HepG2 (cell line): ENCODE data around the gene HSDL2. TPM values are rescaled to one million over a fixed set of nuclear protein-coding genes. Genes with fewer than 3 reads are reported as not detected.

Experiments used
- DMAP1 ChIP-seq: IDR thresholded peaks from 2 replicates; pipeline ENCODE4 v1.6.1; 2016
- NFATC3 ChIP-seq: sonication (generic); formaldehyde crosslinking; IDR thresholded peaks from 2 replicates; pipeline ENCODE4 v1.5.1; 2020; ENCODE audit warnings: mild to moderate bottlenecking, missing genetic modification reagents
- ONECUT2 ChIP-seq: sonication (generic); formaldehyde crosslinking; IDR thresholded peaks from 2 replicates; pipeline ENCODE4 v1.4.0; 2020; ENCODE audit warnings: missing genetic modification reagents
- RAD21 ChIP-seq: fragments of 450-650 bp; formaldehyde crosslinking; IDR thresholded peaks from 2 replicates; pipeline ENCODE4 v1.5.0; 2020; ENCODE audit warnings: mild to moderate bottlenecking
- SP4 ChIP-seq: sonication (generic); formaldehyde crosslinking; IDR thresholded peaks from 2 replicates; pipeline ENCODE4 v1.8.1; 2023; ENCODE audit warnings: mild to moderate bottlenecking, missing genetic modification reagents
- SRSF9 ChIP-seq: fragments of 200-400 bp; formaldehyde crosslinking; IDR thresholded peaks from 2 replicates; pipeline ENCODE4 v1.6.1; 2018; ENCODE audit warnings: borderline replicate concordance, mild to moderate bottlenecking, low read depth, low read length; ENCODE audit not compliant: insufficient read depth, poor library complexity, severe bottlenecking
- YY1 ChIP-seq: IDR thresholded peaks from 2 replicates; pipeline ENCODE4 v1.6.1; 2011; ENCODE audit warnings: low read length, low read depth, moderate library complexity, mild to moderate bottlenecking; ENCODE audit not compliant: insufficient read depth, insufficient replicate concordance
- ZNF34 ChIP-seq: sonication (generic); formaldehyde crosslinking; IDR thresholded peaks from 2 replicates; pipeline ENCODE4 v1.4.0; 2020; ENCODE audit warnings: mild to moderate bottlenecking, missing genetic modification reagents, borderline replicate concordance
- ZNF775 ChIP-seq: sonication (generic); formaldehyde crosslinking; IDR thresholded peaks from 2 replicates; pipeline ENCODE4 v1.4.0; 2020; ENCODE audit warnings: missing genetic modification reagents, mild to moderate bottlenecking, moderate library complexity, borderline replicate concordance
- ZNF777 ChIP-seq: sonication (generic); formaldehyde crosslinking; IDR thresholded peaks from 2 replicates; pipeline ENCODE4 v1.4.0; 2020; ENCODE audit warnings: missing genetic modification reagents
- polyA plus RNA-seq, 8 experiments: library from polyadenylated mRNA; depleted of rRNA in 3 of 8; stranded (reverse) in 7 of 8; unstranded in 1 of 8; fragments of >200 nt; fragmentation: Illumina TruSeq in 4 of 8; extraction: Trizol in 4 of 8; gene quantifications; 2 replicates each; pipeline versions ENCODE4 v1.2.1 to v1.2.3, GENCODE V29; 2011 to 2016; ENCODE audit warnings: low read depth in 4 of 8, missing spikeins in 1 of 8, mixed read lengths in 1 of 8; ENCODE audit not compliant: insufficient read depth in 1 of 8
- total RNA-seq, 5 experiments: library from RNA; depleted of rRNA; stranded (reverse); fragments of >200 nt; fragmentation: Illumina TruSeq; extraction: Trizol; gene quantifications; 2 replicates each; pipeline ENCODE4 v1.2.3, GENCODE V29; 2016; ENCODE audit warnings: low read depth in 1 of 5
- TF ChIP-seq, protein P1 (sequence below): sonication (generic); formaldehyde crosslinking; IDR thresholded peaks from 2 replicates; pipeline ENCODE4 v1.9.0; 2022; ENCODE audit warnings: missing genetic modification reagents, mild to moderate bottlenecking, borderline replicate concordance
- TF ChIP-seq, protein P2 (sequence below): sonication (generic); formaldehyde crosslinking; IDR thresholded peaks from 2 replicates; pipeline ENCODE4 v1.8.0; 2022; ENCODE audit warnings: missing genetic modification reagents, mild to moderate bottlenecking, borderline replicate concordance
- TF ChIP-seq, protein P3 (sequence below): IDR thresholded peaks from 2 replicates; pipeline ENCODE4 v1.6.1; 2016; ENCODE audit warnings: mild to moderate bottlenecking, missing biosample characterization, missing genetic modification reagents

Gene HSDL2
- total and polyA plus RNA-seq, 2 of the 13 experiments (the other 11 are each of a cell fraction or from before 2014, with no cell fraction given), result 55.3 to 80.2 TPM

DNA sequence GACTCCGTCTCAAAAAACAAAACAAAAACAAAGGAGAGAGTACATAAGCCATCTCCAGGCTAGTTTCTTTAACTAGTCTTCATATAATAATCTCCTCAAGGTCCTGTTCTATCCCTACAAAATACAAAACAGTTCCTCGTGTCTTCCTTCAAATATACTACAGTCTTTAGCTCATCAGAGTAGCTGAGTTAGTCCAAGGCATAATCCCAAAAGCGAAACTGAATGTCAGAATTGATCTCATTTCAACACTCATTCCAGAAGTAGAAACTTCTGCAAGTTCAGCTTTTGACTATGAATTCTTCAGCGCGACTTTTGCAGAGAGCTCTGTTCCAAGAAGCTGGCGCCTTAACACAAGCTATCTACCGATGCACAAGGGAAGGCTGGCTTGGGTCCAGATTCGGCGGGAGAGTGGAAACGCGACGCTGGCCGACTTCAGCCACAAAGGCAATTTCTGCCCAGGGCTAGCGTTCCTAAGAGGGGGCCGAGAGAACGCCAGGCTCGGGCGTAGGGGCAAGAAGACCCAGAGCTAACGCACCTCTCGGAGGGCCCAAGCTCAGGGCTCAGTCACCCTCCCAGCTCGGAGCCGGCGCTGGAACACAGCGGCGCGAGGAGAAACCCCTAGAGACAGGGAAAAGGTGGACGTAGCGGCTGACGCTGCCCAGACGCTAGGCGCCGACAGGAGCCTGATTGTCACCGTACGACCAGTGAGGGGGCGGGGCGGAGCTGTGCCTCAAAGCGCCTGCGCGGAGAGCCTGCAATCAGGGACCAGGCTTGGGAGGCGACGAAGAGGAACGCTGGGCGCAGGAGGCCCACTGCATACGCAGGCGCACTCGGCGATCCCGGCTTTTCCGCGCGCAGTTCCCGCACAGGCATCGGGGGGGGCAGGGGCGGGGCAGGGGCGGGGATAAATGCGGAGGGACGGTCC lies 469 bp upstream of the HSDL2 start (continued):
- TF ChIP-seq, protein P1, sequence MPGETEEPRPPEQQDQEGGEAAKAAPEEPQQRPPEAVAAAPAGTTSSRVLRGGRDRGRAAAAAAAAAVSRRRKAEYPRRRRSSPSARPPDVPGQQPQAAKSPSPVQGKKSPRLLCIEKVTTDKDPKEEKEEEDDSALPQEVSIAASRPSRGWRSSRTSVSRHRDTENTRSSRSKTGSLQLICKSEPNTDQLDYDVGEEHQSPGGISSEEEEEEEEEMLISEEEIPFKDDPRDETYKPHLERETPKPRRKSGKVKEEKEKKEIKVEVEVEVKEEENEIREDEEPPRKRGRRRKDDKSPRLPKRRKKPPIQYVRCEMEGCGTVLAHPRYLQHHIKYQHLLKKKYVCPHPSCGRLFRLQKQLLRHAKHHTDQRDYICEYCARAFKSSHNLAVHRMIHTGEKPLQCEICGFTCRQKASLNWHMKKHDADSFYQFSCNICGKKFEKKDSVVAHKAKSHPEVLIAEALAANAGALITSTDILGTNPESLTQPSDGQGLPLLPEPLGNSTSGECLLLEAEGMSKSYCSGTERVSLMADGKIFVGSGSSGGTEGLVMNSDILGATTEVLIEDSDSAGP (CRISPR knock-in tag), result peak; percentile 60; the same call in 1 of the 2 replicates
- peak; percentile 35; the same call in 1 of the 2 replicates for TF ChIP-seq ZNF34 (CRISPR knock-in tag)
- no peak for TF ChIP-seq SRSF9
- TF ChIP-seq, protein P2, sequence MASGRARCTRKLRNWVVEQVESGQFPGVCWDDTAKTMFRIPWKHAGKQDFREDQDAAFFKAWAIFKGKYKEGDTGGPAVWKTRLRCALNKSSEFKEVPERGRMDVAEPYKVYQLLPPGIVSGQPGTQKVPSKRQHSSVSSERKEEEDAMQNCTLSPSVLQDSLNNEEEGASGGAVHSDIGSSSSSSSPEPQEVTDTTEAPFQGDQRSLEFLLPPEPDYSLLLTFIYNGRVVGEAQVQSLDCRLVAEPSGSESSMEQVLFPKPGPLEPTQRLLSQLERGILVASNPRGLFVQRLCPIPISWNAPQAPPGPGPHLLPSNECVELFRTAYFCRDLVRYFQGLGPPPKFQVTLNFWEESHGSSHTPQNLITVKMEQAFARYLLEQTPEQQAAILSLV (CRISPR knock-in tag), result peak; percentile 49; the same call in 1 of the 2 replicates
- TF ChIP-seq, protein P3, sequence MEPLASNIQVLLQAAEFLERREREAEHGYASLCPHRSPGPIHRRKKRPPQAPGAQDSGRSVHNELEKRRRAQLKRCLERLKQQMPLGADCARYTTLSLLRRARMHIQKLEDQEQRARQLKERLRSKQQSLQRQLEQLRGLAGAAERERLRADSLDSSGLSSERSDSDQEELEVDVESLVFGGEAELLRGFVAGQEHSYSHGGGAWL, result peak; percentile 78
- TF ChIP-seq ONECUT2 (CRISPR knock-in tag), result 0 out of 2 replicates have a peak, but pooled peaks have one; percentile 48
- TF ChIP-seq YY1, result peak; percentile 12
- TF ChIP-seq SP4, result peak; percentile 69; the same call in 1 of the 2 replicates
- no peak for TF ChIP-seq ZNF775 (CRISPR knock-in tag)
- peak; percentile 92 for TF ChIP-seq ZNF777 (CRISPR knock-in tag)
- TF ChIP-seq RAD21, result peak; percentile 62
- TF ChIP-seq DMAP1, result peak; percentile 13; the same call in 1 of the 2 replicates
- TF ChIP-seq NFATC3 (CRISPR knock-in tag), result peak; percentile 93; the same call in 1 of the 2 replicates
